Activated B cell treated with CpG ODN at 0.5 μM for 24 hours (primary cell): ENCODE results near the gene PPL. TPM values are rescaled to one million over a fixed set of nuclear protein-coding genes. Genes with fewer than 3 reads are reported as not detected.

Experiments
- ATAC-seq: fragments of 200-7000 bp; cut with Tn5 transposase; one replicate; pipeline ENCODE4 v1.10.0; 2021; ENCODE audit warnings: low read depth, mild to moderate bottlenecking, moderate library complexity
- CTCF ChIA-PET: fragments of 350-600 bp; sonication (Branson Sonifier 250); formaldehyde crosslinking; loops from one replicate; lab custom pipeline; 2021; ENCODE audit warnings: antibody characterized with exemption; lab: Charles Lee
- POLR2A ChIA-PET: fragments of 350-600 bp; sonication (Branson Sonifier 250); formaldehyde crosslinking; loops from one replicate; lab custom pipeline; 2021; ENCODE audit warnings: antibody characterized with exemption; lab: Charles Lee
- DNase-seq: peaks from one replicate; pipeline ENCODE4 v3.0.0; 2022
- H3K27ac Mint-ChIP-seq: one replicate; pipeline ENCODE4 v1.8.0; 2020; ENCODE audit warnings: mixed read lengths
- H3K27me3 Mint-ChIP-seq: one replicate; pipeline ENCODE4 v1.8.0; 2021; ENCODE audit warnings: mixed read lengths
- H3K36me3 Mint-ChIP-seq: one replicate; pipeline ENCODE4 v1.8.0; 2021; ENCODE audit warnings: low read depth, mixed read lengths
- H3K4me1 Mint-ChIP-seq: one replicate; pipeline ENCODE4 v1.8.0; 2021; ENCODE audit warnings: mixed read lengths
- H3K4me3 Mint-ChIP-seq: one replicate; pipeline ENCODE4 v1.8.0; 2020; ENCODE audit warnings: mild to moderate bottlenecking, mixed read lengths
- H3K9me3 Mint-ChIP-seq: one replicate; pipeline ENCODE4 v1.8.0; 2020; ENCODE audit warnings: mixed read lengths
- intact Hi-C: fragments of 100-400 bp; cut with micrococcal nuclease; formaldehyde crosslinking; loops from one replicate; pipeline ENCODE4 v1.15.1; 2024
- total RNA-seq: library from RNA; stranded (reverse); gene quantifications from 2 replicates; pipeline ENCODE4 v1.2.3, GENCODE V29; 2022
- TF ChIP-seq, protein P1 (sequence below): fragments of 200-600 bp; IDR thresholded peaks from one replicate; pipeline ENCODE4 v1.8.0; 2022; ENCODE audit warnings: antibody characterized with exemption, mild to moderate bottlenecking

PPL gene
- total RNA-seq, 1 donor from 2014 or later, result 0.04 TPM

DNA sequence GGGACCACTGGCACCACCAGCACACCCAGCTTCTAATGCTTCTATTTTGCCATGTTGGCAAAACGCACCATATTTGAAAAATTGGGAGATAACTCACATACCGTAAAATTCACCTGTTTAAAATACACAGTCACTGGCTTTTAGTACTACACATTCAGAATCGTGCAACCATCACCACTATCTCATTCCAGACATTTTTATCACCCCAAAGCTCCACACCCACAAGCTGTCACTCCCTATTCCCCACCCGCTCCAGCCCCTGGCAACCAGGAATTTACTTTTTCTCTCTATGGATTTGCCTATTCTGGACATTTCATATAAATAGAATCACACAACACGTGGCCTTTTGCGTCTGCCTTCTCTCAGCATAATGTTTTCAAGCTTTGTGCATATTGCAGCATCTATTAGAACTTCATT is 25.0 kb downstream of the PPL start:
- POLR2A ChIA-PET, result no interaction called here
- Mint-ChIP-seq H3K4me3 (no peak overlapping the region), H3K27me3 (peaks cover 2% of the 10 kb centered on the region), H3K9me3 (no peaks in the 10 kb centered on the region), H3K36me3 (no peaks in the 10 kb centered on the region), H3K27ac (no peak overlapping the region), H3K4me1 (no peaks in the 10 kb centered on the region)
- TF ChIP-seq, protein P1, sequence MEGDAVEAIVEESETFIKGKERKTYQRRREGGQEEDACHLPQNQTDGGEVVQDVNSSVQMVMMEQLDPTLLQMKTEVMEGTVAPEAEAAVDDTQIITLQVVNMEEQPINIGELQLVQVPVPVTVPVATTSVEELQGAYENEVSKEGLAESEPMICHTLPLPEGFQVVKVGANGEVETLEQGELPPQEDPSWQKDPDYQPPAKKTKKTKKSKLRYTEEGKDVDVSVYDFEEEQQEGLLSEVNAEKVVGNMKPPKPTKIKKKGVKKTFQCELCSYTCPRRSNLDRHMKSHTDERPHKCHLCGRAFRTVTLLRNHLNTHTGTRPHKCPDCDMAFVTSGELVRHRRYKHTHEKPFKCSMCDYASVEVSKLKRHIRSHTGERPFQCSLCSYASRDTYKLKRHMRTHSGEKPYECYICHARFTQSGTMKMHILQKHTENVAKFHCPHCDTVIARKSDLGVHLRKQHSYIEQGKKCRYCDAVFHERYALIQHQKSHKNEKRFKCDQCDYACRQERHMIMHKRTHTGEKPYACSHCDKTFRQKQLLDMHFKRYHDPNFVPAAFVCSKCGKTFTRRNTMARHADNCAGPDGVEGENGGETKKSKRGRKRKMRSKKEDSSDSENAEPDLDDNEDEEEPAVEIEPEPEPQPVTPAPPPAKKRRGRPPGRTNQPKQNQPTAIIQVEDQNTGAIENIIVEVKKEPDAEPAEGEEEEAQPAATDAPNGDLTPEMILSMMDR, result no peak
- intact Hi-C loops, result no loop called here
- DNase-seq (no peak), ATAC-seq (no peak)
- CTCF ChIA-PET, result no interaction called here

DNA sequence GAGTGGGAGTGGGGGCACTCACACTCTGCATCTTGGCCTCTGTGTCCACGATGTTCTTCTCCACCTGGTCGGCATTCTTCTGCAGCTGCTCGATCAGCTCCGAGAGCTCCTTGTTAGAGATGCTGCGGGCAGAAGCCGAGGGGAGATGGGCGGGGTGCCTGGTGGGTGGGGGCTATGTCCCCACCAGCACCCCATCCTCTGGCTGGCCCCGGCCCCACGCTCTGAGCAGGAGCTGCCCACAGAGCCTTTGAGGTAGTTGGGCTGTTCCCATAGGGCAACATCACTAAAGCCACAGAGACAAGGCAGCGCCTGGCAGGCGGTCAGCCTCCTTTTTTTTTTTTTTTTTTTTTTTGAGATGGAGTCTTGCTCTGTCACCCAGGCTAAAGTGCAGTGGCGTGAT is 26.1 kb downstream of the PPL start:
- Mint-ChIP-seq H3K27me3 (peaks cover 5% of the 10 kb centered on the region), H3K36me3 (no peaks in the 10 kb centered on the region), H3K4me1 (no peaks in the 10 kb centered on the region), H3K9me3 (no peaks in the 10 kb centered on the region), H3K27ac (no peak overlapping the region), H3K4me3 (no peak overlapping the region)
- POLR2A ChIA-PET, result interaction anchor here (0.6 kb wide), 1 partner anchor 210 kb away, joined by 3 read pairs; no protein-coding TSS in a partner anchor
- ATAC-seq (no peak), DNase-seq (no peak)
- intact Hi-C loops, result no loop called here
- CTCF ChIA-PET, result no interaction called here
- TF ChIP-seq, protein P1, result no peak

DNA sequence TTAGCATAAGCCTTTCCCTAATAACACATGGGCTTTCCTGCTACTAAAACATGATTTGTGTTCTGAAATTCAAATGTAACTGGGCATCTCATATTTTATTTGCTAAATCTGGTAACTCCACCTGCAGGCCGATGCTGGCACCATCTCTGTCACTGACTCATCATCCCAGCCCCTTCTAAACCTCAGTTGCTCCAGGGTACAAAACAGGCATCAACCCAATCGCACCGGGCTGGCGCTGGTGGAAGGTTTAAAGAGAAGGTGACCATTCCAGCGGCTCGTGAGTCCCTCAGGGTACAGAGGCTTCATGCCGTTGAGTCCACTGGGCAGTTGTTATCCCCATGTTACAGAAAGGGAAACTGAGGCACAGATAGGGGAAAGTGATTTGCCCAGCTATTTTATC is 27.1 kb downstream of the PPL start:
- ChIA-PET POLR2A (no interaction called here), CTCF (no interaction called here)
- no peak overlapping the region for H3K4me3 Mint-ChIP-seq

DNA sequence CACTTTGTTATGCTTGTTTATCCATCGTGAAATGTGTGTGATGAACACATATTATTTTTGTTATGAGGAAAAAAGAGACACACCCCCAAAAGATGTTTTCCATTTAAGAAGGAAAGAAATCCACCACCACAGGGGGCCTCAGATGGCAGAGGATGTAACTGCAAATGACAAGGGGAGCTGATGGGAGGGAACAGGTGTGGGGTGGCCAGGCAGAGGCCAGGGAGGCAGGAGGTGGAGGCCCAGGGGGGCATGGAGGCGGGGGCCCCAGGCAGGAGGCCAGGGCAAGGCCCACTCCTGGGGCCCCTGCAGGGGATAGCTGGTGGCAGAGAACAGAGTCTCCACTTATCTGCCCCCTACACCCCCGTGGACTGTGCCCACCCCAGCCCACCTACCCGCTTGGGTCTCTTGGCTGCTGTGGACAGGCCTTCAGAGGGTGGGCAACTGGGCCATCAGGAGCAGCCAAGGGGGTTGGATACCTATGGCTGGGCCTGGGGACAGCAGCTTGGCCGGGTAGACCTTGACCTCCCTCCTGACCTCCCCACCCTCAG is 28.0 kb downstream of the PPL start:
- no peak for DNase-seq
- Mint-ChIP-seq H3K4me3 (no peak overlapping the region), H3K27ac (no peak overlapping the region), H3K27me3 (peaks cover 13% of the 10 kb centered on the region), H3K36me3 (no peaks in the 10 kb centered on the region), H3K9me3 (no peaks in the 10 kb centered on the region), H3K4me1 (no peaks in the 10 kb centered on the region)
- TF ChIP-seq, protein P1, result no peak
- intact Hi-C loops, result no loop called here
- no peak for ATAC-seq
- ChIA-PET CTCF (no interaction called here), POLR2A (no interaction called here)

More for the DNA sequence above, 27.1 kb downstream of the PPL start:
- H3K27ac Mint-ChIP-seq, result no peak overlapping the region
- TF ChIP-seq, protein P1, result no peak
- no peaks in the 10 kb centered on the region for H3K36me3 Mint-ChIP-seq
- no peak for DNase-seq
- H3K4me1 Mint-ChIP-seq, result no peaks in the 10 kb centered on the region
- intact Hi-C loops, result no loop called here
- H3K27me3 Mint-ChIP-seq, result peaks cover 5% of the 10 kb centered on the region
- no peaks in the 10 kb centered on the region for H3K9me3 Mint-ChIP-seq
- no peak for ATAC-seq

DNA sequence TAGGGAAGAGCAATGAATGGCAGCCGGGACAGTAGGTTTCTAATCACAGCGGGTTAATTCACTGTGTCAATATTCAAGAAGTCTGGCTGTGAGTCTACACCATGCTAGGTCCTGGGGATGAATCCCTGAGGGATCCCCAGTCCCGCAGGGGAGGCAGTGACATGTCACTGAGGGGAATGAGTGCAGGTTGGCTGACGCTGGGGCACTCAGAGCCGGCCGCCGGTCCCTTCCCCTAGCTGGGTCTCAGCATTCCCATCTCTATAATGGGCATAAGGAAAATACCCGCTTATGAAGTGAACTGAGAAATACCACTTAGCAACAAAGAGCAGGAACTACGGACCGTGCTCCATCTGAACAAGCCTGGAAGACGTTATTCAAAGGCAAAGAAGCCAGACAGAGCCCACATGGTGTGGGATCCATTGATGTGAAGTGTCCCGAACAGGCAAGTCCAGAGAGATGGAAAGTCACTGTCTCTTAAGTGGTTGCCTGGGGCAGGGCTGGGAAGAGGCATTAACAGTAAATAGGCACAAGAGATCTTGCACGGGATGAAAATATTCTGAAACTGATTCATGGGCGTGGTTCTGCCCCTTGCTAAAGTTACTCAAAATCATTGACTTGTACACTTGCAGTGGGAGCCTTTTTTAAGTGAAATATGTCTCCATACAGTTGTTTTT is 31.9 kb downstream of the PPL start:
- ChIA-PET POLR2A (no interaction called here), CTCF (no interaction called here)
- no peak overlapping the region for H3K4me3 Mint-ChIP-seq
- ATAC-seq, result no peak
- no peaks in the 10 kb centered on the region for H3K4me1 Mint-ChIP-seq
- TF ChIP-seq, protein P1, result no peak
- peaks cover 15% of the 10 kb centered on the region for H3K27me3 Mint-ChIP-seq
- intact Hi-C loops, result no loop called here
- H3K27ac Mint-ChIP-seq, result no peak overlapping the region
- no peak for DNase-seq
- no peaks in the 10 kb centered on the region for H3K36me3 Mint-ChIP-seq
- H3K9me3 Mint-ChIP-seq, result no peaks in the 10 kb centered on the region
